GM12875 (cell line): Measurements from ENCODE around the gene NLN.
"Not testable (repeated sequence)": the region's sequence is repeated elsewhere in the genome, so short reads cannot be mapped to it uniquely, and the experiment has no call there.

ENCODE experiments used
- H3K4me3 ChIP-seq: one replicate; pipeline ENCODE4 v1.5.1; 2011; ENCODE audit warnings: low read depth, low read length, control low read depth
- TF ChIP-seq, protein P1 (sequence below): IDR thresholded peaks from 2 replicates; pipeline ENCODE4 v1.5.1; 2011; ENCODE audit warnings: low read depth, mild to moderate bottlenecking, control low read depth, inconsistent platforms, low read length, moderate library complexity, borderline replicate concordance; ENCODE audit not compliant: insufficient read depth

NLN gene

DNA sequence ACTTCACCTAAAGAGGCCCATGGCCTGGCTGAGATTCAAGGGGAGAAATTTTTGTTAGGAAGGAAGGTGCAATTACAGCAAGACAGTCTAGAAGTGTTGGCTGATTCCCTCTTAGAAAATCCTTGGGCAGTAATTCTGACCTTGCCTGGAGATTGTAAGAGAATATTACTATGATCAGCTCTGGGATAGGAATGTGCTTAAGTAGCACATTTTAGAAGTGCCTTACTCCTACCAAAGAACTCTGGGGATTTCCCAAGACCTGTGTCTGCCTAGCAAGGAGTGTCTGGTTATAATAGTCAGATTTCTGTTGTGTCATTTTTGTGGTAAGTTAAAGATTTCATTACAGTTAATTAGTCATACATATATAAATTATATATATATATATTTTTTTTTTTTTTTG, 52.3 kb downstream of the NLN start:
- no peak overlapping the region for H3K4me3 ChIP-seq
- TF ChIP-seq, protein P1, sequence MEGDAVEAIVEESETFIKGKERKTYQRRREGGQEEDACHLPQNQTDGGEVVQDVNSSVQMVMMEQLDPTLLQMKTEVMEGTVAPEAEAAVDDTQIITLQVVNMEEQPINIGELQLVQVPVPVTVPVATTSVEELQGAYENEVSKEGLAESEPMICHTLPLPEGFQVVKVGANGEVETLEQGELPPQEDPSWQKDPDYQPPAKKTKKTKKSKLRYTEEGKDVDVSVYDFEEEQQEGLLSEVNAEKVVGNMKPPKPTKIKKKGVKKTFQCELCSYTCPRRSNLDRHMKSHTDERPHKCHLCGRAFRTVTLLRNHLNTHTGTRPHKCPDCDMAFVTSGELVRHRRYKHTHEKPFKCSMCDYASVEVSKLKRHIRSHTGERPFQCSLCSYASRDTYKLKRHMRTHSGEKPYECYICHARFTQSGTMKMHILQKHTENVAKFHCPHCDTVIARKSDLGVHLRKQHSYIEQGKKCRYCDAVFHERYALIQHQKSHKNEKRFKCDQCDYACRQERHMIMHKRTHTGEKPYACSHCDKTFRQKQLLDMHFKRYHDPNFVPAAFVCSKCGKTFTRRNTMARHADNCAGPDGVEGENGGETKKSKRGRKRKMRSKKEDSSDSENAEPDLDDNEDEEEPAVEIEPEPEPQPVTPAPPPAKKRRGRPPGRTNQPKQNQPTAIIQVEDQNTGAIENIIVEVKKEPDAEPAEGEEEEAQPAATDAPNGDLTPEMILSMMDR, result no peak

DNA sequence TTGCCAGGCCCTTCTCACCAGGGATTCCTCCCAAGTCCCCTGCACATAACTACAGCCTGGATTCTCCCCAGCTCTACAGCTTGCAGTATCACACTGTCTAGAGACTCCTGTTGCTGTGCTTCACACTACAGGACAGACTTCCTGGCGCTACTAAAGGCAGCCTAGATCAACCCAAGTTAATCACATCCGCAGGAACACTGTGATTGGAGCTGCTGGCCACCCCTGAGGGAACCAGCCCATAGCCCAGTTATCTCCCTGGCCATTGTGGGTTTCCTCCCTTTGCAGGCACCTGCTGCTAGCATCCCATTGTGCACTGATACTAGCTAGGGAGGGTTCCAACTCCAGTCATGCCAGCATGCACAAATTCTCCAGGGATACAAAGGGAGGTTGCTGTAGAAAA, 53.5 kb downstream of the NLN start:
- TF ChIP-seq, protein P1, result no peak
- H3K4me3 ChIP-seq, result no peak overlapping the region

DNA sequence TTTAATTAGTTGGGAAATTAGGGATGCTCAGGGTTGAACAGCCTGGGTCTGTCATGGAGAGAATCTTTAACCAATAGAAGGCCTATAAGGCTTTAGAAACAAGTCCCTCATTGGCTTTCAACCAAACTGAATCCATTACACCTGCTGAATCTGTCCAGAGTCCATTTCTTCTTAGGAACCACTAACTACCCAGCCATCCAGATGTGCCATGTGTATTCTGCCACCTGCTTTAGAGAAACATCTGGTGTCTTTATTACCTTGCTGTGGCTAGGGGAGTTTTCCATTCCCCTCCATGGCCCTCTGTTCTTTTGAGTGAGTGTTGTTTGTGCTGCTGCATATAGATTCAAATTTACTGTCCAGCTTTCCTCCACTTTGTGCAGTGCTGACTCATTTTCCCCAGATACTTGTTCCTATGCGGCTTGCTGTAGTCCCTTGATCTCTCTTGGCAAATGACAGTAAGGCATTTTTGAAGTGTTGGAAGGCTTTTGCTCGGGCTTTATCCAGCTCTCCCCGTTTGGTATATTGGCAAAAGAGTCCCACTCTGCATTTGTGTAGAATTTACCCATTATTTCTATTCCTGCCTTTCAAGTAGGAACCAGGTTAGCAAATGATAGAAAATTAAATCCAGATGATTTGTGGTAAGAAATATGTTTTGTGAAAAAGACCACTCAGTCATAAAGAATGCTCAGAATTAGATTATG, 54.6 kb downstream of the NLN start:
- H3K4me3 ChIP-seq, result no peak overlapping the region
- TF ChIP-seq, protein P1, result no peak

DNA sequence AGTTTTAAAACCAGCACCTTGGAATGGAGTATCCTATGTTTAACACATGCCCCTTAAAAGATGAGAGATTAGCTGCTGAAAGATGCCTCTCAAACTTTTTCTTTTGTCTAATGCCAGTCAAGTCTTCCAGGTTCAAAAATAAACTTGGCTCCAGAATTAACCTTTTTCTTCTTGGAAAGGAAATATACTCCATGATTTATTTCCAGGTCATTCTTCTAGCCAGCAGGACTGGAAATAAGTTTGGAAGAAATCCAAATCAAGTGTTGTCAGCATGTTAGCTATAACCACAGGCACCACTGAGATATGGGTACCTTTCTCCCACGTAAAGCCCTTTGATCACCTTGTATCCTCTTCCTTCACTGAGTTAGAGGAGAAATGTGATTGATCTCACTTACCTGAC, 56.1 kb downstream of the NLN start:
- TF ChIP-seq, protein P1, result no peak
- H3K4me3 ChIP-seq, result no peak overlapping the region

DNA sequence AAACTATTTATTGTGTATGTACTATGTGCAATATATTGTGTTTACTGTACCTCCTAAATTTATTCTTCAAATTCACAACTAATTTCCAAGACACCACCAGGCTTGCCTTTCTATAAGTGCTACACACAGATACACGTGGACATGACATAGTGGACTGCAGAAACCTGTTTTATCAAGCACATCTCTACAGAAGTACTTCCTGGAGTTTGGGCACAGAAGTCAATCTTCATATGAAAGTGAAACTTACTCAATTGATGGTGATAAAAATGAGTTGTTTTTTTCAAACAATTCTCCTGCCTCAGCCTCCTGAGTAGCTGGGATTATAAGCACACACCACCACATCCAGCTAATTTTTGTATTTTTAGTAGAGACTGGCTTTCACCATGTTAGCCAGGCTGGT, 57.6 kb downstream of the NLN start:
- TF ChIP-seq, protein P1, result no peak
- H3K4me3 ChIP-seq, result no peak overlapping the region

DNA sequence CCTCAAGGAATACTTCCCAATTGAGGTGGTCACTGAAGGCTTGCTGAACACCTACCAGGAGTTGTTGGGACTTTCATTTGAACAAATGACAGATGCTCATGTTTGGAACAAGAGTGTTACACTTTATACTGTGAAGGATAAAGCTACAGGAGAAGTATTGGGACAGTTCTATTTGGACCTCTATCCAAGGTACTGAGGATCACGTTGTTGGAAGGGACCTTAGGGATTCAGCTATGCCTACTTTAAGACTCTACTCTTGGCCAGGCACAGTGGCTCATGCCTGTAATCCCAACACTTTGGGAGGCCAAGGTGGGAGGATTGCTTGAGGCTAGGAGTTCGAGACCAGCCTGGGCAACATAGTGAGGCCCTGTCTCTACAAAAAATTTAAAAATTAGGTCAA, 66.3 kb downstream of the NLN start:
- H3K4me3 ChIP-seq, result not testable (repeated sequence)

DNA sequence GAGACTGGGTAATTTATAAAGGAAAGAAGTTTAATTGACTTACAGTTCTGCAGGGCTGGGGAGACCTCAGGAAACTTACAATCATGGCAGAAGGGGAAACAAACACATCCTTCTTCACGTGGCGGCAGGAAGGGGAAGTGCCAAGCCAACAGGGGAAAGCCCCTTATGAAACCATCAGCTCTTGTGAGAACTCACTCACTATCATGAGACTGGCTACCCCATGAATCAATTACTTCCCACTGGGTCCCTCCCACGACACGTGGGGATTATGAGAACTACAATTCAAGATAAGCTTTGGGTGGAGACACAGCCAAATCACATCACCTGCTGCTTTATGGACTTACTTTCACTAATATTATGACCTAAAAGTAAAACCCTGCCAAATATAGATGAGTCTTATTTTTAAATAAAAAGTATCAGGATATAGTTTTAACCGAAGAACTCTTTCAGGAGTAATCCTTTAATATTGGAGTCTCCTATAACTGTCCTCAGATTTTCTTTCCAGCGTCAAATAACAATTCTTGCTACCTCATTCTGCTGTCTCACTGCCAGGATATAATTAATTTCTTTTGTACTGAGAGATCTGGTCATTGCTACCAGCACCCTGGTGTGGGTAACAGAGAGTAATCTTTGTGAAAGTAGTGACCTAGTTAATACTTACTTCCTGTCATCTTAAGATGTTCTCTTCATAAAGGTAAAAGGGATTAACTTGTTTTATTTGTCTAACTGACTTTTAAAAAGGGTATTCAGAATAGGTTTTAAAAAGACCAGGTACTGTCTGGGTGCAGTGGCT, 68.6 kb downstream of the NLN start:
- no peak overlapping the region for H3K4me3 ChIP-seq

More for the DNA sequence above, 68.6 kb downstream of the NLN start:
- TF ChIP-seq, protein P1, result no peak
